ENCODE results near the gene IL17B.

IL17B gene

DNA sequence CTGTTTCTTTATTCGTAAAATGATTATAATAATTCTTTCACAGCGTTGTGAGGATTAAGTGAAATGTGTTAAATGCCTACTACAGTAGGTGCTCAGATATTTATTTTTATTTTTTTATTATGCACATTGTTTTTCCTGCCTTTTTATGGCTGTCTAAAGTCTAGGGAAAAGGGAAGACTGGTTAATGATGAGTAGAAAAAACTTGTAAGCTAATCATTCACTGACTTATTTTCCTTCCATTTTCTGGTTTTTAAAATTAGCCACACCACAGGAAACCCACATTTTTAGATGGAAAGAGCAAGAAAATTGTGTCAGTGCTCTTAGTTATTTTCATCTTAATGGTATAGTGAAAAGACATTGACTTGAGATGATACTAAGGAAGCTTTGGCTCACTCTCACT, 25.2 kb downstream of the IL17B start:
- H3K4me3 ChIP-seq (ENCODE audit: low read depth in 1 of 2, low read length in 1 of 2) = no peak overlapping the region
- H3K4me1 ChIP-seq (ENCODE audit: control insufficient read depth in 1 of 2, insufficient read depth in 1 of 2, low read depth in 1 of 2, low read length in 1 of 2) = peaks cover 16 to 18% of the 10 kb centered on the region in 2 experiments
- H3K36me3 ChIP-seq = peaks cover 62% of the 10 kb centered on the region
- TF ChIP-seq, protein P1, sequence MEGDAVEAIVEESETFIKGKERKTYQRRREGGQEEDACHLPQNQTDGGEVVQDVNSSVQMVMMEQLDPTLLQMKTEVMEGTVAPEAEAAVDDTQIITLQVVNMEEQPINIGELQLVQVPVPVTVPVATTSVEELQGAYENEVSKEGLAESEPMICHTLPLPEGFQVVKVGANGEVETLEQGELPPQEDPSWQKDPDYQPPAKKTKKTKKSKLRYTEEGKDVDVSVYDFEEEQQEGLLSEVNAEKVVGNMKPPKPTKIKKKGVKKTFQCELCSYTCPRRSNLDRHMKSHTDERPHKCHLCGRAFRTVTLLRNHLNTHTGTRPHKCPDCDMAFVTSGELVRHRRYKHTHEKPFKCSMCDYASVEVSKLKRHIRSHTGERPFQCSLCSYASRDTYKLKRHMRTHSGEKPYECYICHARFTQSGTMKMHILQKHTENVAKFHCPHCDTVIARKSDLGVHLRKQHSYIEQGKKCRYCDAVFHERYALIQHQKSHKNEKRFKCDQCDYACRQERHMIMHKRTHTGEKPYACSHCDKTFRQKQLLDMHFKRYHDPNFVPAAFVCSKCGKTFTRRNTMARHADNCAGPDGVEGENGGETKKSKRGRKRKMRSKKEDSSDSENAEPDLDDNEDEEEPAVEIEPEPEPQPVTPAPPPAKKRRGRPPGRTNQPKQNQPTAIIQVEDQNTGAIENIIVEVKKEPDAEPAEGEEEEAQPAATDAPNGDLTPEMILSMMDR (IDR thresholded peaks at IDR 0.05) = no peak
- H3K9me3 ChIP-seq = no peaks in the 10 kb centered on the region
- no peak overlapping the region for H3K27ac ChIP-seq
- no peaks in the 10 kb centered on the region for H3K27me3 ChIP-seq

DNA sequence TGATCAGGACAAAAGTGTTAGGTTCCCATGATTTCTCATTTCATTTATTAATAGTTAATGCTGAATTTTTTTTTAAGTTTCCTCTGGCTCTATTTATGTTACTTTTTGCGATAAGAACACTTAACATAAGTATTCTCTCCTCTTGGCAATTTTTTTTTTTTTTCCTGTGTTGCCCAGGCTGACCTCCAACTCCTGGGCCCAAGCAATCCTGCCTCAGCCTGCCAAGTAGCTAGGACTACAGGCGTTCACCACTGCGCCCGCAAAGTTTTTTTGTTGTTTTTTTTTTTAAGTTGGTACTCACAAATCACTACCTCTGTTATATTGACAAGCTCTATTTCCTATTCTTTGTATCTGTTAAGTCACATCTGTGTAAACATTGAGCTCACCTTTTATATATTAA, 26.9 kb downstream of the IL17B start:
- Histone ChIP-seq H3K4me3 (ENCODE audit: low read depth in 1 of 2, low read length in 1 of 2) (no peak overlapping the region), H3K36me3 (peaks cover 73% of the 10 kb centered on the region), H3K9me3 (no peaks in the 10 kb centered on the region), H3K27me3 (no peaks in the 10 kb centered on the region), H3K4me1 (ENCODE audit: control insufficient read depth in 1 of 2, insufficient read depth in 1 of 2, low read depth in 1 of 2, low read length in 1 of 2) (peaks cover 5 to 13% of the 10 kb centered on the region in 2 experiments), H3K27ac (no peak overlapping the region)
- TF ChIP-seq, protein P1 (IDR thresholded peaks at IDR 0.05) = no peak

DNA sequence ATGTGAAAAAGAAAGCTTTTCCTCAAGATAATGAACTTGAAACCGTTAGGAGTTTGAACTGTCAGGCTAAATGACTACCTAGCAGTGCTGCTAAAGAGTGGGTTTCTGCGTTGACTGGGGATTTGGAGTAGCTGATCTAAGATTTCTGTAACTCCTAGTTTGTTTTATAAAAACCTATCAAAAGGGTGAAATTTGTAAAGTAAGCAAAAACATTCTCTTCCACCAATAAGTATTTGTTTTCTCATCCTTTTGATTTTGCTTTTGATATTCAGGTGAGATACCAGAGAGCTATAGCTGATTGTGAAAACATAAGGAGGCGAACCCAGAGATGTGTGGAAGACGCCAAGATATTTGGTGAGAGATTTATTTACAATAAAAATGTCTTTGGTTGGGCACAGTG, 29.7 kb downstream of the IL17B start:
- H3K9me3 ChIP-seq = no peaks in the 10 kb centered on the region
- peaks cover 66% of the 10 kb centered on the region for H3K36me3 ChIP-seq
- H3K4me3 ChIP-seq (ENCODE audit: low read depth in 1 of 2, low read length in 1 of 2) = no peak overlapping the region
- TF ChIP-seq, protein P1 (IDR thresholded peaks at IDR 0.05) = no peak
- H3K27me3 ChIP-seq = no peaks in the 10 kb centered on the region
- peaks cover 30 to 32% of the 10 kb centered on the region in 2 experiments for H3K4me1 ChIP-seq (ENCODE audit: control insufficient read depth in 1 of 2, insufficient read depth in 1 of 2, low read depth in 1 of 2, low read length in 1 of 2)
- H3K27ac ChIP-seq = no peak overlapping the region

DNA sequence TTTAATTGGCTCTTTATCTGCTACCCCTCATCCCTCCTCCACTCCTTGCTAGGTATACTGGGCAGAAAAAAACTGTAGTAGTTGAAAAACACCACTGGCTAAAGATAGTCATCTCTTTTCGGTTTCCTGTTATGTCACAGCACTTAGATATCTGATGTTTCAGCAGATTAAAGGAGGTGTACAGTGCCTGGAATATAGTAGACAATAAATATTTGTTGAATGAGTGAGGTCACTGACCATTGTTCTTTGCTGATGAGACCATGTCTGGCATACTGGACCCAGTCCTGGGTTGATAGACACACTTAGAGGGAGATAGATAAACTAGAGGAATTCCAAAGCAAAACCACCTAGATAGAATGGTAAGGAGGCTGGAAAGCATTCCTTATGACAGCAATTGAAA, 30.6 kb downstream of the IL17B start:
- Histone ChIP-seq H3K36me3 (peaks cover 57% of the 10 kb centered on the region), H3K27ac (no peak overlapping the region)

DNA sequence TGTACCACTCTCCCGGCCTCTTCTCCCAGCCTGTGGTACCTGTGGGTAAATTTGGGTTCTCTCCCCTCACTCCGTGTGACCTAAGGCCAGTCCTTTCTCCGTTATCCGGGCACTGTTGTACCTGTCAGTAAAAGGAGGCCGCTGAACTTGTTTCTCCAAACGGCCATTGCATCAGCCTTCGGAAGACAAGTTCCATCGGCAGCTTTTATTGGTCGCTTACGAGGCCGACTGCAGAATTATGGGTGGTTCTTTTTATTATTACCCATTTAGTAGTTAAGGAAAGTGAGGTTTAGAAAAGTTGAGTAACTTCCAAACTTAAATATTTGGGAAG, 33.2 kb downstream of the IL17B start:
- Histone ChIP-seq H3K36me3 (peaks cover 30% of the 10 kb centered on the region), H3K27me3 (no peaks in the 10 kb centered on the region), H3K27ac (peak overlapping the region; percentile 80), H3K4me1 (ENCODE audit: control insufficient read depth in 1 of 2, insufficient read depth in 1 of 2, low read depth in 1 of 2, low read length in 1 of 2) (peaks cover 33 to 39% of the 10 kb centered on the region in 2 experiments), H3K9me3 (no peaks in the 10 kb centered on the region), H3K4me3 (ENCODE audit: low read depth in 1 of 2, low read length in 1 of 2) (peak overlapping the region; percentile 83 to 88)
- TF ChIP-seq, protein P1 (IDR thresholded peaks at IDR 0.05) = no peak

More for the DNA sequence above, 30.6 kb downstream of the IL17B start:
- no peak overlapping the region for H3K4me3 ChIP-seq (ENCODE audit: low read depth in 1 of 2, low read length in 1 of 2)
- TF ChIP-seq, protein P1 (IDR thresholded peaks at IDR 0.05) = no peak
- H3K9me3 ChIP-seq = no peaks in the 10 kb centered on the region
- peaks cover 33 to 39% of the 10 kb centered on the region in 2 experiments for H3K4me1 ChIP-seq (ENCODE audit: control insufficient read depth in 1 of 2, insufficient read depth in 1 of 2, low read depth in 1 of 2, low read length in 1 of 2)
- no peaks in the 10 kb centered on the region for H3K27me3 ChIP-seq

Measured in neutrophil (primary cell).